K562 (cell line): ENCODE measurements around the gene PRODH2. TPM values are rescaled to one million over a fixed set of nuclear protein-coding genes. Genes with fewer than 3 reads are reported as not detected.
A peak's percentile ranks its signal among the peaks of the same experiment; 100 is the strongest.

Experiments used
- AFF1 ChIP-seq, 2 experiments: fragments of 450-650 bp; IDR thresholded peaks; 2 replicates each; pipeline ENCODE4 v1.6.1; 2018; ENCODE audit warnings: mild to moderate bottlenecking in 2 of 2, low read depth in 1 of 2; ENCODE audit not compliant: partially characterized antibody in 2 of 2
- GABPA ChIP-seq: fragments of 200-800 bp; sonication (Bioruptor generic); conservative IDR thresholded peaks from 2 replicates; pipeline ENCODE4 v1.6.1; 2016; ENCODE audit warnings: low read depth, missing genetic modification characterization, missing compliant biosample characterization
- GTF2F1 ChIP-seq: IDR thresholded peaks from 2 replicates; pipeline ENCODE4 v1.6.1; 2011; ENCODE audit warnings: low read depth, low read length, improper control_type of control experiment
- MNT ChIP-seq, 2 experiments: fragments of 450-650 bp; conservative IDR thresholded peaks; 2 replicates each; pipeline ENCODE4 v1.6.1; 2017; ENCODE audit warnings: mild to moderate bottlenecking in 2 of 2, moderate library complexity in 2 of 2
- PCBP1 ChIP-seq: fragments of 200-400 bp; formaldehyde crosslinking; IDR thresholded peaks from 2 replicates; pipeline ENCODE4 v1.6.1; 2018; ENCODE audit warnings: mild to moderate bottlenecking, low read depth, low read length; ENCODE audit not compliant: poor library complexity, severe bottlenecking
- POLR2G ChIP-seq: fragments of 200-400 bp; formaldehyde crosslinking; IDR thresholded peaks from 2 replicates; pipeline ENCODE4 v1.6.1; 2017; ENCODE audit warnings: low read depth, mild to moderate bottlenecking, antibody characterized with exemption, low read length, moderate library complexity
- SP1 ChIP-seq: sonication (generic); formaldehyde crosslinking; IDR thresholded peaks from 2 replicates; pipeline ENCODE4 v1.8.1; 2022; ENCODE audit warnings: mild to moderate bottlenecking, missing genetic modification reagents
- ZBTB40 ChIP-seq, 2 experiments: fragments of 450-650 bp in 1 of 2; sonication (generic) in 1 of 2; formaldehyde crosslinking in 1 of 2; IDR thresholded peaks; 2 replicates each; pipeline versions ENCODE4 v1.7.1 to v1.9.0; 2016 to 2022; ENCODE audit warnings: inconsistent platforms in 1 of 2, mild to moderate bottlenecking in 1 of 2, missing genetic modification reagents in 1 of 2
- polyA plus RNA-seq, 8 experiments: library from polyadenylated mRNA; depleted of rRNA in 4 of 8; stranded (reverse) in 5 of 8; unstranded in 3 of 8; fragments of >200 nt; fragmentation: Nextera tagmentation in 2 of 8; fragmentation: Illumina TruSeq in 1 of 8; extraction: Ambion mirVana in 2 of 8; extraction: Trizol in 1 of 8; gene quantifications; 2 replicates each; pipeline versions ENCODE4 v1.2.1 to v1.2.3, GENCODE V29; 2011 to 2014; ENCODE audit warnings: inconsistent platforms in 1 of 8, missing spikeins in 1 of 8
- total RNA-seq, 7 experiments: library from RNA; depleted of rRNA in 6 of 7; stranded (reverse); fragments of >200 nt in 6 of 7; fragmentation: Illumina TruSeq in 2 of 7; extraction: Trizol in 2 of 7; gene quantifications; 2 replicates each; pipeline versions ENCODE4 v1.2.1 to v1.2.3, GENCODE V29; 2011 to 2021; ENCODE audit warnings: low replicate concordance in 1 of 7

Gene PRODH2
- total and polyA plus RNA-seq, 9 of the 15 experiments (the other 6 are each of a cell fraction or from before 2014, with no cell fraction given), result not detected

GRCh38 chr19:35757749-35758608, 54.7 kb downstream of the PRODH2 start, which contains the start of gene PROSER3 (continued):
- TF ChIP-seq ZBTB40 (IDR thresholded peaks at IDR 0.05) (peak; percentile 76), ZBTB40 (CRISPR knock-in tag; IDR thresholded peaks at IDR 0.05) (no peak), MNT (conservative IDR thresholded peaks at IDR 0.05) (peak; percentile 24 to 64), POLR2G (peak; percentile 83), GTF2F1 (peak; percentile 55; the same call in 1 of the 2 replicates), SP1 (CRISPR knock-in tag) (peak; percentile 87), GABPA (tag) (peak; percentile 88), PCBP1 (peak; percentile 33), AFF1 (IDR thresholded peaks at IDR 0.05; ENCODE audit: low read depth in 1 of 2, partially characterized antibody in 2 of 2) (peak; percentile 60 to 99)
